ENCODE data around the gene PTPRN2.

- TF ChIP-seq CTCF (IDR thresholded peaks at IDR 0.05) (no peak), EP300 (IDR thresholded peaks at IDR 0.05) (no peak)
Observed at GRCh38 chr7:157498657-157499056, 1089.0 kb downstream of the PTPRN2 start.
